Glutamatergic neuron (in vitro differentiated cells): Measurements from ENCODE around the gene C1orf116. TPM values are rescaled to one million over a fixed set of nuclear protein-coding genes. Genes with fewer than 3 reads are reported as not detected.

Experiments used
- DNase-seq: peaks from one replicate; pipeline ENCODE4 v3.0.0; 2022
- H3K27ac Mint-ChIP-seq: one replicate; pipeline ENCODE4 v1.8.0; 2020; ENCODE audit warnings: mild to moderate bottlenecking, mixed read lengths, inconsistent platforms; ENCODE audit not compliant: unreplicated experiment
- H3K27me3 Mint-ChIP-seq: one replicate; pipeline ENCODE4 v1.8.0; 2020; ENCODE audit warnings: mild to moderate bottlenecking, moderate library complexity, mixed read lengths, inconsistent platforms; ENCODE audit not compliant: unreplicated experiment
- H3K36me3 Mint-ChIP-seq: one replicate; pipeline ENCODE4 v1.8.0; 2020; ENCODE audit warnings: mild to moderate bottlenecking, mixed read lengths, inconsistent platforms; ENCODE audit not compliant: unreplicated experiment
- H3K4me1 Mint-ChIP-seq: one replicate; pipeline ENCODE4 v1.8.0; 2020; ENCODE audit warnings: mild to moderate bottlenecking, low read depth, mixed read lengths, inconsistent platforms; ENCODE audit not compliant: unreplicated experiment
- H3K4me3 Mint-ChIP-seq: one replicate; pipeline ENCODE4 v1.8.0; 2020; ENCODE audit warnings: mild to moderate bottlenecking, mixed read lengths, inconsistent platforms; ENCODE audit not compliant: unreplicated experiment
- H3K9me3 Mint-ChIP-seq: one replicate; pipeline ENCODE4 v1.8.0; 2020; ENCODE audit warnings: mild to moderate bottlenecking, moderate library complexity, mixed read lengths, inconsistent platforms; ENCODE audit not compliant: unreplicated experiment
- CTCF ChIP-seq: fragments of 200-600 bp; sonication (generic); IDR thresholded peaks from one replicate; pipeline ENCODE4 v1.5.0; 2021; ENCODE audit not compliant: partially characterized antibody, unreplicated experiment
- long read RNA-seq: library from polyadenylated mRNA; unstranded; transcript quantifications from one replicate; pipeline ENCODE4 v2.0.0, GENCODE V29; 2020; ENCODE audit not compliant: unreplicated experiment
- total RNA-seq: library from RNA; stranded (reverse); fragmentation: NEBNext Ultra II Directional; extraction: Animal tissue kit (Norgen Biotek cat#: 25700); gene quantifications from one replicate; pipeline ENCODE4 v1.2.1, GENCODE V29; 2021; ENCODE audit not compliant: unreplicated experiment

C1orf116 gene
- not detected for total RNA-seq
- long read RNA-seq, result 0 reads

DNA sequence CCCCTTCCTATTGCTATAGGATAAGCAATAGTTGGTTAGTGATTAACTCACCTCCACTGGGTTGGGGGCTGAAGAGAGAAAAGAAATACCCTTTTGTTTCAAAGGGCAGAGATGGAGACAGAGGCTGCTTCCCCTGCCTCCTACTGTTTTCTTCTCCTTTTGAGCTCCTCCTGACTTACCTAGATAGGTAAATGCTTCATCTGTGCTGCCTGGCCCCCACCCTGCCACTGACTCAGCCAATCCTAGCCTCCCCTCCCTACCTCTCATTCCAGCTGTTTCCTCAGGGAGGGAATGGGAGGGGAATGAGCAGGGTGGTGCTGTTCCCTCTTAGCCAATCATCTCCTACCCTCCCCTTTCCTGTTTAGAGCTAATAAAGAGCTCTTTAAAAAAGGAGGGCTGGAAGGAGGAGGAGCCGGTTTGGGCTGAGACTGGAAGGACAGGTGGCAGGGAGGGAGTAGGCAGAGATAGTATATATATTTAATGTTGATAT, at the start of gene C1orf116:
C1orf116 (minus strand) TSS at position 229 of the 490 bp plus-strand sequence. CDS start 5,158 bp downstream, outside the sequence.
- TF ChIP-seq CTCF, result no peak
- H3K27ac Mint-ChIP-seq, result no peak within 1 kb of the TSS
- no peaks in the 10 kb centered on the region for H3K4me1 Mint-ChIP-seq
- H3K36me3 Mint-ChIP-seq, result no peaks in the 10 kb centered on the region
- no peak within 1 kb of the TSS for H3K4me3 Mint-ChIP-seq
- H3K27me3 Mint-ChIP-seq, result no peaks in the 10 kb centered on the region
- H3K9me3 Mint-ChIP-seq, result no peaks in the 10 kb centered on the region
- DNase-seq, result no peak

DNA sequence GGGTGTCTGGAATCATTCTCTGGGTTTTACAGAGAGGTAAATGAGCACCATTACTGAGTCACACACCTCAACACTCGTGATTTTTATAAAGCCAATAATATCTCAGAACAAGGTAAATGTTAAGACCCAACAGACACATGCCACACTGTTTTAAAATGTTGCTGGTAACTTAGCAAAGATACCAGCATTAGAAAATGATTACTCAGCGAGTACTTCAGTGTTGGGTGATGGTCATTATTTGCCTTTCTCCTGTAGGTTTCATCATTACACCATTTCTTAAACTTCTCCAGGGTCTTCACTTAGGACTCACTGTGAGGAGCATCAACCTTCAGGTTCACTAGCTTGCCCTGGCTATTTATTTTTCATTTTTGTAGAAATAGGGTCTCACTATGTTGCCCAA, 49.2 kb upstream of the C1orf116 start:
- Mint-ChIP-seq H3K27ac (no peak overlapping the region), H3K36me3 (no peaks in the 10 kb centered on the region), H3K4me3 (no peak overlapping the region), H3K27me3 (peaks cover 3% of the 10 kb centered on the region), H3K4me1 (no peaks in the 10 kb centered on the region), H3K9me3 (no peaks in the 10 kb centered on the region)
- no peak for DNase-seq
- TF ChIP-seq CTCF, result no peak

- DNase-seq, result no peak
- Mint-ChIP-seq H3K36me3 (no peaks in the 10 kb centered on the region), H3K27me3 (peaks cover under 1% of the 10 kb centered on the region), H3K4me1 (no peaks in the 10 kb centered on the region), H3K4me3 (no peak overlapping the region), H3K9me3 (no peaks in the 10 kb centered on the region), H3K27ac (no peak overlapping the region)
- no peak for TF ChIP-seq CTCF
These were observed 48.5 kb upstream of the C1orf116 start for GRCh38 chr1:207081088-207081487.

DNA sequence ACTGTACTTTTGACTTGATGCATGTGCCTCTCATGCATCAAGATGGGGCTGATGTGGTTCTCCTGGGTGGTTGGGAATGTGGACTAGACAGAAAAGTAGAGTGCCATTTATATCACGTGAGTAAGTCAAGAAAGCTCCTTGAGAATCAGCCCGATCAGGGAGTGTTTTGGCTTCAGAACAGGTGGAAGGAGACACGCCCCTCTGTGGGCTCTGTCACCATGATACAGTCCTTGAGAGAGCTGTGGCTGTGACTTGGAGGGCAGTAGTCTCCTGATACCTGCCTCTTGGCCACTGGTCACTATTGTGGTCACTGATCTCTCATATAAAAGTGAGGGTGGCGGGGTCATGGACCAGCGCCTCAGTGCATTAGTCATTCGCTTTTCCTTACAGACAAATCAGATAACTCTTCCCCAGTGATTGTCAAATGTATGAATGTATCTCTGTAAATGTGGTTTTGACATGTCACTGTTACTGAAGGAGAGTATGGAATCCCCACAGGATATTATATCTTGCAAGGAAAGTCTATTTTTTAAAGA, 47.2 kb upstream of the C1orf116 start:
- no peaks in the 10 kb centered on the region for H3K4me1 Mint-ChIP-seq
- H3K27me3 Mint-ChIP-seq, result no peaks in the 10 kb centered on the region
- no peak for DNase-seq
- no peak overlapping the region for H3K27ac Mint-ChIP-seq
- TF ChIP-seq CTCF, result no peak
- H3K4me3 Mint-ChIP-seq, result no peak overlapping the region
- H3K9me3 Mint-ChIP-seq, result no peaks in the 10 kb centered on the region
- H3K36me3 Mint-ChIP-seq, result no peaks in the 10 kb centered on the region

DNA sequence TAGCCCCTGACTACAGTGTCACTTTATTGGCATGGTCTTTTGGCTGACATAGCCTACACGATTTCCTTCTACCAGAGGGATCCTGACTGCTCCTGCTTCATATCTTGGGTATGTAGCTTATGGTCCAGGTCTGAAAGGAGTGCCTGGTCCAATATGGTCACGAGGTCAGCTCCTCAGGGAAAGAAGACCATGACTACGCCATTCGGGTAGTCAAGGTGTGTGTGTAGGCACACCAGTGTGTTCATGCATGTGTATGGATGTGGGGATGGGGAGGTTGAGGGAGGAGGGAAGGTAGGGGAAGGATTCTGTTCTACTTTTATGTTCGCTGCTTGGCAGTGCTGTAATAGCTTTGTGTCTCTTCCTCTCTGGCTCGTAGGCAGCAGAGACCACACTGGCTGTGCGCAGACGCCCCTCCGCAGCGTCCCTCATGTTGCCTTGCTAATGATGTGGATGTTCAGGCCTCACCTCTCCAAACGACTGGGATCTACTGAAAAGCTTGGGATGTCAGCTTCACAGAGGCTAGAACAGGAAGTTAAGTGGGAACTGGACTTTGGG, 46.1 kb upstream of the C1orf116 start:
- DNase-seq, result no peak
- TF ChIP-seq CTCF, result no peak
- Mint-ChIP-seq H3K4me3 (no peak overlapping the region), H3K27me3 (no peaks in the 10 kb centered on the region), H3K27ac (no peak overlapping the region), H3K9me3 (no peaks in the 10 kb centered on the region), H3K36me3 (no peaks in the 10 kb centered on the region), H3K4me1 (no peaks in the 10 kb centered on the region)
